Motor neuron (in vitro differentiated cells): Measurements from ENCODE around the gene CNOT8. TPM values are rescaled to one million over a fixed set of nuclear protein-coding genes. Genes with fewer than 3 reads are reported as not detected.

Experiments used
- ATAC-seq, 8 experiments: fragments of 200-7000 bp; cut with Tn5 transposase; replicated peaks in 6 of 8; 2 replicates each; pipeline ENCODE4 v1.8.0; 2021; ENCODE audit warnings: mild to moderate bottlenecking in 8 of 8, moderate library complexity in 8 of 8
- H3K27ac ChIP-seq, 2 donors: fragments of 250-450 bp; sonication (Bioruptor Pico); 2 replicates each; pipeline ENCODE4 v1.9.0; 2021; ENCODE audit warnings: antibody characterized with exemption in 2 of 2, mild to moderate bottlenecking in 2 of 2, moderate library complexity in 1 of 2
- H3K4me1 ChIP-seq, 2 donors: fragments of 250-450 bp; sonication (Bioruptor Pico); replicated peaks in 1 of 2; 2 replicates each; pipeline ENCODE4 v1.6.1; 2021; ENCODE audit warnings: antibody characterized with exemption in 2 of 2, mild to moderate bottlenecking in 2 of 2, moderate library complexity in 1 of 2
- H3K4me3 ChIP-seq, 5 donors: fragments of 250-450 bp; sonication (Bioruptor Pico); 2 replicates each; pipeline ENCODE4 v1.9.0; 2021; ENCODE audit warnings: antibody characterized with exemption in 5 of 5, mild to moderate bottlenecking in 5 of 5, moderate library complexity in 4 of 5
- WGBS, 10 experiments: fragments of 450-650 bp; shearing (Covaris generic); methylation state at CpG; one replicate each; pipeline ENCODE4 v1.0.0; 2022; 5-methylcytosine and 5-hydroxymethylcytosine counted together
- in situ Hi-C, 9 experiments: fragments of 400-800 bp; cut with MboI; loops; one replicate each; pipeline ENCODE4 v1.15.0; 2021; ENCODE audit warnings: low sequenced_read_pairs in 9 of 9, low pct_unique_long_range_greater_than_20kb in 2 of 9; ENCODE audit not compliant: unreplicated experiment in 9 of 9
- total RNA-seq, 8 experiments: library from RNA; unstranded; fragments of 300-600 nt; gene quantifications; 2 replicates each; pipeline versions ENCODE4 v1.2.3 to v1.2.4, GENCODE V29; 2022

The CNOT8 gene
- 10 to 100 TPM; 39.3 to 60.2 (median 43.0) TPM for total RNA-seq

- 0% methylated on average over 4 of the region's 65 CpGs; no CpG with 5 or more reads in 8 of the 10 experiments for WGBS, 10 experiments
- H3K27ac ChIP-seq: peak within 1 kb of the TSS; percentile 96 to 98
- peak within 1 kb of the TSS; percentile 63 to 94 (median 85) for H3K4me3 ChIP-seq
- H3K4me1 ChIP-seq: peaks cover 8 to 15% of the 10 kb centered on the region in 2 donors
- ATAC-seq: peak; percentile 63 to 84 (median 82)
- in situ Hi-C loops: no loop called here
Observed at GRCh38 chr5:154858297-154858971, at the start of gene CNOT8. Gene CNOT8 (plus strand): TSS chr5:154858627. CDS start chr5:154863279, 4,652 bp downstream.

- ATAC-seq: no peak
- no peaks in the 10 kb centered on the region for H3K4me1 ChIP-seq
- in situ Hi-C loops: loop anchor here in 2 of 9 experiments (25.0 kb wide), 1 partner anchor 149 kb away; no protein-coding TSS in a partner anchor
- no peak overlapping the region for H3K27ac ChIP-seq
- 40 to 100% (median 95%) methylated on average over 1 to 7 of the region's 7 CpGs; no CpG with 5 or more reads in 1 of the 10 experiments for WGBS, 10 experiments
- H3K4me3 ChIP-seq: no peak overlapping the region
Observed at GRCh38 chr5:154811239-154811638, 47.2 kb upstream of the CNOT8 start.

GRCh38 chr5:154811653-154812465, 46.6 kb upstream of the CNOT8 start:
- peak in 3 of 8 experiments; percentile 60 to 80 (median 75) for ATAC-seq
- Histone ChIP-seq H3K4me3 (no peak overlapping the region), H3K27ac (no peak overlapping the region), H3K4me1 (no peaks in the 10 kb centered on the region)
- in situ Hi-C loops: loop anchor here in 2 of 9 experiments (25.0 kb wide), 1 partner anchor 150 kb away; no protein-coding TSS in a partner anchor
- 46 to 100% (median 91%) methylated on average over 1 to 3 of the region's 3 CpGs; no CpG with 5 or more reads in 2 of the 10 experiments for WGBS, 10 experiments

GRCh38 chr5:154813158-154813557, 45.3 kb upstream of the CNOT8 start:
- Histone ChIP-seq H3K4me1 (peaks cover 0 to 3% of the 10 kb centered on the region in 2 donors), H3K4me3 (no peak overlapping the region), H3K27ac (no peak overlapping the region)
- WGBS, 10 experiments: 50 to 100% (median 92%) methylated on average over 1 to 4 of the region's 4 CpGs; no CpG with 5 or more reads in 3 of the 10 experiments
- in situ Hi-C loops: loop anchor here in 2 of 9 experiments (25.0 kb wide), 1 partner anchor 151 kb away; no protein-coding TSS in a partner anchor
- no peak for ATAC-seq

GRCh38 chr5:154813736-154814135, 44.7 kb upstream of the CNOT8 start:
- in situ Hi-C loops: loop anchor here in 2 of 9 experiments (25.0 kb wide), 1 partner anchor 151 kb away; no protein-coding TSS in a partner anchor
- H3K4me1 ChIP-seq: peaks cover 0 to 3% of the 10 kb centered on the region in 2 donors
- H3K4me3 ChIP-seq: no peak overlapping the region
- H3K27ac ChIP-seq: no peak overlapping the region
- ATAC-seq: no peak
- 74 to 100% (median 100%) methylated on average over 1 to 3 of the region's 10 CpGs; no CpG with 5 or more reads in 6 of the 10 experiments for WGBS, 10 experiments

DNA sequence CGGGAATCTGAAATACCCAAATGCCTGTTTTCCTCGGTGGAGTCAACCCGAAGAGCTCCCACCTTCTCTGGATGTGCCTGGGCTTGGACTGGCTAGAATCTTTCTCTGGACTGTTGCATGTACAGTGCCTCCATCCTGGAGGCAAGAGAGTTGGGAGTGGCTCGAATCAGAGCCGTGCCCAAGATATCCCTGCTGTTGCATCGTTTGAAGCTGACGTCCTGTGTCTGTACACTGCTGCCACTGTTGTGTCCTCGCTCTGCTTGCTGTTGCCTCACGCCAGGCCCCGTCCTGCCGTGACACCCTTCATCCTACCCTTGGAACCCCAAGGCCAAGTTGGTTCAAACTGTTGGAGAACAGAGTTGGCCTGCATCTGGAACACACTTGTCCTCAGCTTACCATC, 43.4 kb upstream of the CNOT8 start:
- no peak overlapping the region for H3K27ac ChIP-seq
- H3K4me1 ChIP-seq: peaks cover 0 to 3% of the 10 kb centered on the region in 2 donors
- peak in 5 of 8 experiments; percentile 23 to 63 (median 43) for ATAC-seq
- WGBS, 10 experiments: 58 to 100% (median 92%) methylated on average over 1 to 10 of the region's 11 CpGs; no CpG with 5 or more reads in 1 of the 10 experiments
- in situ Hi-C loops: loop anchor here in 2 of 9 experiments (25.0 kb wide), 1 partner anchor 153 kb away; no protein-coding TSS in a partner anchor
- H3K4me3 ChIP-seq: no peak overlapping the region

GRCh38 chr5:154815684-154816247, 42.7 kb upstream of the CNOT8 start:
- peaks cover 0 to 3% of the 10 kb centered on the region in 2 donors for H3K4me1 ChIP-seq
- no peak overlapping the region for H3K27ac ChIP-seq
- ATAC-seq: peak in 3 of 8 experiments; percentile 12 to 23 (median 16)
- no peak overlapping the region for H3K4me3 ChIP-seq
- WGBS, 10 experiments: 92 to 100% (median 100%) methylated on average over 1 to 2 of the region's 5 CpGs; no CpG with 5 or more reads in 4 of the 10 experiments
- in situ Hi-C loops: loop anchor here in 2 of 9 experiments (25.0 kb wide), 1 partner anchor 153 kb away; no protein-coding TSS in a partner anchor

- in situ Hi-C loops: loop anchor here in 2 of 9 experiments (25.0 kb wide), 1 partner anchor 155 kb away; no protein-coding TSS in a partner anchor
- Histone ChIP-seq H3K27ac (no peak overlapping the region), H3K4me3 (no peak overlapping the region), H3K4me1 (peaks cover 0 to 3% of the 10 kb centered on the region in 2 donors)
- 77 to 100% (median 93%) methylated on average over 1 to 5 of the region's 5 CpGs; no CpG with 5 or more reads in 2 of the 10 experiments for WGBS, 10 experiments
- ATAC-seq: no peak
Observed at GRCh38 chr5:154816891-154817492, 41.4 kb upstream of the CNOT8 start.

- Histone ChIP-seq H3K27ac (no peak overlapping the region), H3K4me3 (no peak overlapping the region), H3K4me1 (peaks cover 0 to 3% of the 10 kb centered on the region in 2 donors)
- WGBS, 10 experiments: 60 to 100% (median 100%) methylated on average over 1 to 3 of the region's 6 CpGs; no CpG with 5 or more reads in 7 of the 10 experiments
- in situ Hi-C loops: loop anchor here in 2 of 9 experiments (25.0 kb wide), 1 partner anchor 156 kb away; no protein-coding TSS in a partner anchor
- no peak for ATAC-seq
Observed at GRCh38 chr5:154817815-154818214, 40.6 kb upstream of the CNOT8 start.

DNA sequence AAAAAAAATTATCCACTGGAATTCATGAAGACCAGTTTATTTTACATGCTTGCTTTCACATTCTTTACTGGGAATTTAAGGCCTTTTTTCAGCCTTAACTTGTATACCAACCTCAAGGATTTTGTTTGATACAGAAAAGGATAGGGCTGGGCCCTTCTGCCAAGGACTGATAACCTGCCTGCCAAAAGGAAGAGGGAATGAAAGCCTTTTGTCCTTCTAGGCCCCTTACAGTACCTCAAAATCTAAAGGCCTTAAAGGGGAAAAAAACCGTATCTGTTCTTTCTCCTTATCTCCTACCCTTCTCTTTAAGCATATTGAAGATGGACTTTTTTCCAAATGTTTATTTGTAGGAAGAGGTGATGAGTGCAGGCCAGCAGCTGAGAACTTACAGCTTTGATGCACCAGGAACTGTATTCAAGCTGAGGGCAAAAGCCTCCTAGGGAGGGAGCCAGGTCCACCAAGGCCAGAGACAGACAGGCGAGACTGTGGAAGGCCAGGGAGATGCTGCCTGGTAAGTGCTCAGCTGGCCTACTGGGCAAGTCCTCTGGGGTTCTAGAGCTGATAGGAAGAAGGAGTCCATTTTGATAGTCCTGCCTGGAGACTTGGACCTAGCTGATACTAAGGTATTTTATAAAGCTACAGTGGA, 39.8 kb upstream of the CNOT8 start:
- Histone ChIP-seq H3K4me3 (no peak overlapping the region), H3K27ac (no peak overlapping the region), H3K4me1 (peaks cover 0 to 3% of the 10 kb centered on the region in 2 donors)
- in situ Hi-C loops: loop anchor here in 2 of 9 experiments (25.0 kb wide), 1 partner anchor 156 kb away; no protein-coding TSS in a partner anchor
- ATAC-seq: no peak
- WGBS, 10 experiments: 67 to 100% (median 100%) methylated on average over 1 to 2 of the region's 2 CpGs; no CpG with 5 or more reads in 3 of the 10 experiments

DNA sequence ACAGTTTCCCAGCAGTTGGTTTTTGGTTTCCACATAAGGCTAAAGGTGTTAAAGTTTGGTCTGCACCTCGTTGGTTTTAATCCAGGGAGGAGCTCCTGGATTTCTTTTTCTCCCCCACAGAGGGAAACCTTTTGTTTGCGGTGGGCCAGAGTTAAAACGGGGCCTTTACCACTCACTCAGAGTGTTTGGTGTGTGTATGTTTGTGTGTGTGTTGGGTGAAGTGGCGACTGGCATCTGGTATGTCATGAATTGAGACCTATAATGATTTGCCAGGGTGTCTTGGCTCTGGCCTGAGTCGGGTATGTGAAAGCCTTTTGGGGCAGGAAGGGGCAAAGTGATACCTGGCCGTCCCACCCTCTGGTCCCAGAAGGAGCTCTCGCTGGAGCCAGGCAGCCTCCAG, 38.9 kb upstream of the CNOT8 start:
- Histone ChIP-seq H3K4me1 (peaks cover 0 to 3% of the 10 kb centered on the region in 2 donors), H3K27ac (no peak overlapping the region), H3K4me3 (no peak overlapping the region)
- in situ Hi-C loops: loop anchor here in 2 of 9 experiments (25.0 kb wide), 1 partner anchor 157 kb away; no protein-coding TSS in a partner anchor
- no peak for ATAC-seq
- WGBS, 10 experiments: 27 to 100% (median 95%) methylated on average over 1 to 7 of the region's 7 CpGs; no CpG with 5 or more reads in 2 of the 10 experiments
